HG02943 (cell line): ENCODE data around the gene UBTF.

ENCODE experiments used
- ATAC-seq: cut with Tn5 transposase; IDR thresholded peaks from one replicate; pipeline ENCODE4 v1.9.1; 2021; ENCODE audit warnings: mild to moderate bottlenecking, low read depth, moderate library complexity; ENCODE audit not compliant: unreplicated experiment

UBTF gene

DNA sequence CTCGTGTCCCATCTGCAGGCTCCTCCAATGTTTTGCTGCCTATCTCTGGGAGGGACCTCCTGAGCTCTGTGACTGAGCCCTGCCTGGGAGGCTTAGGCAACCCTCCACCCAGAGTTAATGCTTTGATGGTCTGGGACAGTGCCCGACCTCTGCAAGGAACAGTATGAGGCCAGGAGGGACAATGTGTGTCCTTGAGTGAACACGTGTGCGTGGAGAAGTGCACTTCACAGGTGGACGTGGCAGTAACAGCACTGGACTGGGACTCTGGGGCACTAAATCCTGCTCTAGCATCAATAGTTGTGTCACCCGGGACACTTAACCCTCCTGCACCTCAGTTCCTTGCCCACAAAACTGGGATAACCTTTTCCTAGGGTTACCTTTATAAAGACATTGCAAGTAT, 4.6 kb downstream of the UBTF start:
- ATAC-seq: no peak

- ATAC-seq: no peak
These were observed 5.3 kb downstream of the UBTF start for GRCh38 chr17:44214230-44214494.

GRCh38 chr17:44213403-44214229, 5.9 kb downstream of the UBTF start:
- no peak for ATAC-seq

DNA sequence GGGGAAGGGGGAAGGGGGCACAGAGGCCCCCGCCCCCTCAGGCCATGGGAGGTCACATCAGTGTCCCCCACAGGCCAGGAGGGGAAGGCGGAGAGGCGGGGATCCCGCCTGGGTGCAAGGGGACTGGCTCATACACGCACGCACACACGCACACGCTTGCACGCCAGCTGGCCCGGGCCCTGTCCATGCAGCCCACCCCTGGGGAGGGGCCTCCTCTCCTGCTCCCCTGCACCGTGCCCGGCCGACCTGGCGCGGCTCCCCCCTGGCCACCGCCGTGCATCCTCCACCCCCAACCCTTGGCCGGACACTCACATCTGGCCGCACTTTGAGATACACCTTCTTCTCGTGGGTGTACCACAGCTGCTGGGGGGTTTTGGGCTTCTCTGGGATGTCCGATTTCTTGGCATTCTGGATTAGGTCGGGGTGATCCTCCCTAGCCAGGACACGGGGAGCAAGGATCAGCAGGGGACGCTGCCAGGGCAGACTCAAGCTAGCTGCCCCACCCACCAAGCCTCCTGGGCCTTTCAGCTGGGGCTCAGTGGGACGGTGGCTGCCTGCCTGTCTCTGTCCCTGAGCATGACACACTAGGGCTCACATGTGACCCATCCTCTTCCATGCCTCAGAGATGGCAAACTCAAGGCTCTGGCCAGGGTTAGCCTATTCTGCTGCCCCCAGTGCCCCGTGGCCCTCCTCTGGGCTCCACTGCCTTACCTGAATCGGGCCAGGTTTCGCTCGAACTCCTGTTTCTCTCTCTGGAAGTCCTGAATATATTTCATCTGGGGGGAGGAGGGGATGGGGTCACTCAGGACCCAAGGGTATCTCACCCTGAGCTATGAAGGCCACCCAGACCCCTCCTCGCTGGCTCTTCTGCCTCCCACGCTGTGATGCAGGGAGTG, 6.7 kb downstream of the UBTF start:
- no peak for ATAC-seq

DNA sequence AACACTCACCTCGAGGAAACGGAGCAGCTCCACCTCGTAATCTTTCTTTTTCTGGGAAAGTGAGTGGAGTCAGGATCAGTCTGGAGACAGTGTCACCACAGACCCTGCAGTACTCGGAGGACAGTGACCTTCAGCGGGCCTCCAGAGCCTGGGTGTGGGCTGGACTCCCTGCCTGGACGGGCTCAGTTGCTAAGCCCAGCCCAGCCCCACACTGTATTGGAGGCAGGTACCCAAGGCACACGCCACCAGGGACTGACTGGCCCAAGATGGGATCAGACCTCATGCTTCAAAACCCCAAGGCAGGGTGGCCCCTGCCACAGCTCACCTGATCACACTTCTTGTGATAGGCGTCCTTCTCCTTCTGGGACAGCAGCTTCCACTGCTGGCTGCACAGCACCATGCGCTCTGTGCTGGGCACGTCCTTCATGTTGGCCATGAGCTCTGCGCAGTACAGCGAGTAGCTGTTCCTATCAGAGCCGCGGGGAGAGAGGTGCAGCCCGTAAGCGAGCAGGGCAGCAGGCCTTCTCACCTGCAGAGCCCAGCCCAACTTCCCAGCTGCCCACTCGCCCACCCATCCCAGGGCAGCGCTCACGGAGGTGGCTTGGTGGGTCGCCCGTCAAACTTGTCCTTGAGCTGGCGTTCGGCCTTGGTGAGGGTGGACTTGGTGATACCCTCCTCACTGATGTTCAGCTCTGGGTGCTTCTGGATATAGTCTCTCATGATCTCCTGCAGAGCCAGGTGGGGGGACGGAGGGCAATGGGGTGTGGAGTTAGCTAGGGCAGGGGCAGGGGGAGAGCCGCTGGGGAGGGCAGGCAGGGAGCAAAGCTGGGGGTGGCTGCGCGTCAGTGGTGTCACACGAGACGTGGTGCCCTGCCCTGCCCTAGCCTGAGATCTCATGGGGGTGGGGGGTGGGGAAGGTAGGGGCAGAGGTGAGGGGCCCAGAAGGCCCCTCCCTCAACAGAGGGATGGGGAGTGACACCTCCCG, 7.9 kb downstream of the UBTF start:
- ATAC-seq: no peak

- ATAC-seq: no peak
These were observed 8.9 kb downstream of the UBTF start for GRCh38 chr17:44210342-44211192.

DNA sequence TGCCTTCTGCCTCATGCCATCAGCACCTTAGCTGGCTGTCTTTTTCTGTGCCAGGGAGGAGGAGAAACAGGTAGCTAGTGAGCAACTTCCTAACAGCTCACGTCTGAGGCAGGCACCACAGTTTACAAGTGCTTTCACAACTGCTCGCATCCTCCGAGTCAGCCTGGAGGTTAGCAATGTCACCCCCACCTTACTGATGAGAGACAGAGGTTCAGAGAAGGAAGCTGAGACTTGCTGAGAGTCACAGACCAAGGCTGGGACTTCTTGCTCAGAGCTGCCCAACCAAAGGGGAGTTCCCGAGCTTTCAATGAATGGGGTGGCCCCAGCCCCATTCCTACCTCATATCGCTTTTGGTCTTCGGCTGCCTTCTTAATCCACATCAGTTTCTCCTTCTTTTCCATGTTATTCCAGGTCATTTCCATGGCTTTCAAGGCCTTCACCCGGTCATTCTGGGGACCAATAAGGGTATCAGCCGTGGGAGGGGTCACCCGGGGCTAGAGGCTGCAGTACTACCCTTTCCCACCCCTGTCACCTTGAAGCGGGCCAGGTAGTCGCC, 9.6 kb downstream of the UBTF start:
- no peak for ATAC-seq

- no peak for ATAC-seq
These were observed 11.7 kb downstream of the UBTF start for GRCh38 chr17:44207743-44208142.

DNA sequence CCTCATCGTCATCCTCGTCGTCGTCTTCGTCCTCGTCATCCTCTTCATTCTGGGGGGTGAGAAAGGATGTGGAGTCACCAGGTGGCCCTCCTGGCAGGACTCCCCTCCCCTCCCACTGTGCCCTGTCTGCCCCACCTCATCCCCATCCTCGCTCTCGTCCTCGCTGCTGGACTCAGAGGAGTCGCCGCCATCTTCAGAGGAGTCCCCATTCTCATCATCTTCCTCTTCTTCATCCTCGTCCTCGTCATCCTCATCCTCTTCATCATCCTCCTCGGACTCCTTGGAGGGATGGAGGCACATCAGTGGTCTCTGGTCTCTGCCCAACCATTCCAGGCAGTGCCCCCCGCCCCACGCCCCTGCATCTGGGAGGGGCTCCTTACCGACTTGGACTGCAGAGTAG, 12.2 kb downstream of the UBTF start:
- ATAC-seq: no peak

- no peak for ATAC-seq
These were observed 12.7 kb downstream of the UBTF start for GRCh38 chr17:44206825-44207155.

DNA sequence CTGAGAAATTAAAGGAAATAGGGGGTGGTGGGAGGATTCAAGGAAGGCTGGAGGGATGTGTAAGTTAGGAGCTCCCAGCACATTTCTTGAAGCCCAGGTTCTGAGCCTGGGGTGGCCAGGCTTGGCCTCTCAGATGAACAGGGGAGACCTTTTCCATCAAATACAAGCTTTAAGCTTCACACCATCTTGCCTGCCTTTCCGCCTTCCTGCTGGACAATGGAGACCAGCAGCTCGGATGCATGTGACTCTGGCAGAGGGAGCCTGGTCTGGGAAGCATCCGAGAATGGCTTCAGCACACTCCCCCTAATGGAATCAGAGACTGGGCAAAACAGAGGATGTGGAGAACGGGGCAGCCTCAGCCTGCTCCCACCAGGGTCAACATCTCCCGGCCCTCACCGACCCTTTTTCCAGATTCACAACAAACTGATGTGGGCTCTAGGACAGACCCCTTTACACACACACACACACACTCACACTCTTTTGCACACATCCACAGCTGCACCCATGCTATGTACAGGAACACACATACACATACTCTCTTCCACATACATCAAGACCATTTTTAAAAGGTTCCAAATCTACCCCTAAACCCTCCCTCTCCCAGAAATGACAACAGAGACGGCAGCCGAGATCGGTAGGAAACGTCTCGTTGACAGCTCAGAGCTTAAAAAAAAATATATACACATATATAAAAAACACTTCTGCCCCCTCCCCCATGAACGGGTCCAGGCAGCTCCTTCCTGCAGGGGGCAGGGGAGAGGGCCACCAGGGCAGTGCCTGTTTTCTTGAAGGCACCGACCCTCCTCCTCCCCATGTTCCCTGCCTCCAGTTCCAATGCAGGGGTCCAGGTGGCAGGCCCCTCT, 13.3 kb downstream of the UBTF start:
- ATAC-seq: no peak

- ATAC-seq: no peak
These were observed 15.0 kb downstream of the UBTF start for GRCh38 chr17:44204441-44204882.

DNA sequence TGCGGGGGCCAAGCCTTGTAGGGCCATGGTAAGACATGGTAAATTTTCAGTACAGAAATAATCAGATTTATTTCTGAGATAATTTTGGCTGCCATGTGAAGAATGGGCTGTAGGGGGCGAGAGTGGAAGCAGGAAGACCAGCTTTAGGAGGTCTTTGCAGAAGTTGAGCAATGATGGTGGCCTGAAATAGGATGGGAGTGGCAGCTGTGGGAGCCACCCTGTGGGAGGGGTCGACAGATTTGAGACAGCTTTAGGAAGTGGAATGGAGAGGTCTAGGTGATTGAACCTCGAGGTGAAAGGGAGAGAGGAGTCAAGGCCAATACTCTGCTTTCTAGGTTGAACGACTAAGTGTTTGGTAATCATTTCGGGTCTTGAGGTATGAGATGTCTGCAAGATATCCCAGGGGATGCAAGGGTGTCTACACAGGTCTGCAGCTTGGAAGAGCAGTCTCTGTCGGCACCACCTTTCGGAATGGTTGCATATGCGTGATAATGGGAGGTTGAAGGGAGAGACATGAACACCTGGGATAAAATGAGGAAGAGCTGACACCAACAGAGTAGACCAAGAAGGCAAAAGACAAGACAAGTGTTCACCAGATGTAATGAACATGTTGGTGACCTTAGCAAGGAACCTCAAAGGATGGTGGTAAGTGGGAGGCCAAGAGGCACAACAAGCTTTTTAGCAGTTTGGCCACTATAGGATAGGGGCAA, 15.6 kb downstream of the UBTF start:
- no peak for ATAC-seq

- ATAC-seq: no peak
These were observed 16.7 kb downstream of the UBTF start for GRCh38 chr17:44202756-44203155.

- ATAC-seq: peak; percentile 5
These were observed 18.9 kb downstream of the UBTF start for GRCh38 chr17:44200478-44201155.

DNA sequence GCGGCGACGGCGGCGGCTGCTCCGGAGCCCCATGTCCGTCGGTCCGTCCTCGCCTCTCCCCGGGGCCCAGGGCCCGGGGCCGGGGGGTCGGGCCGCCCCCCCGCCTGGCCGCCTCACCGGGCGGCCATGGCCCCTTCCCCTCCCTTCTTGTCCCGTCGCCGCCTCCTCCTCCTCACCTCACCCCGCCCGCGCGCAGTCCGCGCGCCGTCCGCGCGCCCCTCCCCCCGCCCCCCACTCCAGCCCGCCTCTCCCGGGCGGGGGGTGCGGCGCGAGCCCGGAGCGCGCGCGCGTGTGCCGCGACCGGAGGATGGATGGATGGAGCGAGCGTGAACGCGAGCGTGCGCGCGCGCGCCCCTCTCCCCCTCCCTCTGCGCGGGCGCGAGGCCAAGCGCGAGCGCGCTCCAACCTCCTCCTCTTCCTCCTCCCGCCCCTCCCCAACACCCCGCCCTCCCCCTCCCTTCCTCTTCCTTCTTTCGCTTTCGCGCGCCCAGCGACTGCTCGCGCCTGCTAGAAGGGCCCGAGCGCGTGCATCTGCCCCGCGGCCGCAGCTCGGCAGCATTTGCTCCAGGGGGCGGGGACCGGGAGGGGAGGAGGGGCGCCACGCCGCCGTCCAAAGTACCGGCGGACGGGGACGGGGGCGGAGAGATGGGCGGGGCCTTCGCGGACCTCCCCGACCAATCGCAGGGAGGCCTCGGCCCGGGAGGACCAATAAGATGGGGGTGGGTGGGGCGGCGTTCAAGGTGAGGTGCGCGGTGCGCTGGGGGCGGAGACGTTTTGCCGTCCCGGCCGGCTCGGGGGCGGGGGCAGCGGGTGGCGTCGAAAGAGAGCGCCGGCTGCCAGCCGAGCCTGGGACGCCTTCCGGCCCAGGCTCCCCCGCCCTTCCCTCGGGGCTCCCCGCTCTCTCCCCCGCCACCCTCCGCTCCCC, 19.7 kb downstream of the UBTF start, which contains the start of gene ATXN7L3:
ATXN7L3 (minus strand) TSS at position 332 of the 925 bp plus-strand sequence. CDS start 1,814 bp downstream, outside the sequence.
- peak; percentile 59 for ATAC-seq
